Fibroblast of lung (primary cell): ENCODE results near the gene TPSG1. TPM values are rescaled to one million over a fixed set of nuclear protein-coding genes. Genes with fewer than 3 reads are reported as not detected.
"Not testable (repeated sequence)": the region's sequence is repeated elsewhere in the genome, so short reads cannot be mapped to it uniquely, and the experiment has no call there.

Experiments
- DNase-seq, 2 donors: peaks; one replicate each; pipeline versions ENCODE4 v3.0.0 to v3.0.0-alpha.2; 2010; ENCODE audit warnings: low read depth in 2 of 2
- H2AFZ ChIP-seq: 2 replicates; pipeline ENCODE4 v1.5.1; 2012; ENCODE audit warnings: low read length, control low read depth, inconsistent platforms
- H3K27ac ChIP-seq: 2 replicates; pipeline ENCODE4 v1.5.1; 2011; ENCODE audit warnings: low read length, control low read depth; ENCODE audit not compliant: insufficient read depth
- H3K27me3 ChIP-seq: 2 replicates; pipeline ENCODE4 v1.5.1; 2011; ENCODE audit warnings: mild to moderate bottlenecking, low read length; ENCODE audit not compliant: control insufficient read depth, insufficient read depth
- H3K36me3 ChIP-seq: 2 replicates; pipeline ENCODE4 v1.5.1; 2011; ENCODE audit warnings: low read length; ENCODE audit not compliant: control insufficient read depth, insufficient read depth
- H3K4me1 ChIP-seq: 2 replicates; pipeline ENCODE4 v1.5.1; 2011; ENCODE audit warnings: low read length; ENCODE audit not compliant: control insufficient read depth, insufficient read depth; ENCODE audit errors: extremely low read depth
- H3K4me2 ChIP-seq: 2 replicates; pipeline ENCODE4 v1.5.1; 2011; ENCODE audit warnings: low read length, control low read depth; ENCODE audit not compliant: insufficient read depth; ENCODE audit errors: extremely low read depth
- H3K4me3 ChIP-seq, 4 experiments: fragments of 200-600 bp in 1 of 4; sonication (generic) in 1 of 4; replicated peaks in 1 of 4; 2 replicates each; pipeline ENCODE4 v1.5.1; 2011 to 2016; ENCODE audit warnings: low read length in 4 of 4, low read depth in 3 of 4, mild to moderate bottlenecking in 3 of 4, control low read depth in 2 of 4, inconsistent platforms in 1 of 4, mixed read lengths in 1 of 4; ENCODE audit not compliant: insufficient read depth in 1 of 4; ENCODE audit errors: control extremely low read depth in 1 of 4
- H3K79me2 ChIP-seq: 2 replicates; pipeline ENCODE4 v1.5.1; 2012; ENCODE audit warnings: mild to moderate bottlenecking, low read length, inconsistent platforms; ENCODE audit not compliant: control insufficient read depth, insufficient read depth
- H3K9ac ChIP-seq: 2 replicates; pipeline ENCODE4 v1.5.1; 2011; ENCODE audit warnings: mild to moderate bottlenecking, low read length, control low read depth; ENCODE audit not compliant: insufficient read depth
- H3K9me3 ChIP-seq: 2 replicates; pipeline ENCODE4 v1.5.1; 2012; ENCODE audit warnings: low read depth, low read length; ENCODE audit not compliant: control insufficient read depth, insufficient read depth
- H4K20me1 ChIP-seq: 2 replicates; pipeline ENCODE4 v1.5.1; 2011; ENCODE audit warnings: low read length; ENCODE audit not compliant: control insufficient read depth, insufficient read depth; ENCODE audit errors: extremely low read depth
- polyA plus RNA-seq, 2 donors: library from polyadenylated mRNA; depleted of rRNA in 1 of 2; stranded (reverse) in 1 of 2; unstranded in 1 of 2; fragments of >200 nt; gene quantifications; 2 replicates each; pipeline ENCODE4 v1.2.1, GENCODE V29; 2011 to 2012; ENCODE audit warnings: missing spikeins in 1 of 2
- total RNA-seq: library from RNA; depleted of rRNA; stranded (reverse); fragments of >200 nt; gene quantifications from 2 replicates; pipeline ENCODE4 v1.2.1, GENCODE V29; 2014

TPSG1 gene
- total and polyA plus RNA-seq, 2 donors (not counting 1 experiment from before 2014, with no cell fraction given), result not detected

DNA sequence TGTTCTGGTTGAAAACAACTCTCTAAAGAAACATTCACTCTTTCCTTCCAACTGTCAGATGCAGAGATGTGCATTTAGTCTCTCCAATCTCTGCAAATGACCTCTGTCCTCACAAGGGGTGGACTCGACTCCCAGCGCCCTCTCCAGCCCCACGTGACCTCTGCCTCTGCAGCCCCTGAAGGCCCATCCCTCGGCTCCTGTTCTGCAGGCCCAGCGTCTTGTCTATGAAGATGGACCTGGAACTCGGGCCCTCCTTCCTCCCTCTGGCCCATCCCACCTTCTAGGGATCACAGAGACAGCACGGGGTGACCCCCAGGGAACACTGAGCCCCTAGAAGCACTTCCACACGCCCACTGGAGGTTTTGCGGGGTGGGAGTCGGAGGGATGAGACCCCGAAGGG, 18.3 kb upstream of the TPSG1 start:
- not testable (repeated sequence) for H2AFZ ChIP-seq, H3K4me2 ChIP-seq, H3K27me3 ChIP-seq, DNase-seq, H3K27ac ChIP-seq, H3K4me1 ChIP-seq, H3K79me2 ChIP-seq, H4K20me1 ChIP-seq, H3K9ac ChIP-seq, H3K36me3 ChIP-seq, H3K4me3 ChIP-seq, H3K9me3 ChIP-seq

DNA sequence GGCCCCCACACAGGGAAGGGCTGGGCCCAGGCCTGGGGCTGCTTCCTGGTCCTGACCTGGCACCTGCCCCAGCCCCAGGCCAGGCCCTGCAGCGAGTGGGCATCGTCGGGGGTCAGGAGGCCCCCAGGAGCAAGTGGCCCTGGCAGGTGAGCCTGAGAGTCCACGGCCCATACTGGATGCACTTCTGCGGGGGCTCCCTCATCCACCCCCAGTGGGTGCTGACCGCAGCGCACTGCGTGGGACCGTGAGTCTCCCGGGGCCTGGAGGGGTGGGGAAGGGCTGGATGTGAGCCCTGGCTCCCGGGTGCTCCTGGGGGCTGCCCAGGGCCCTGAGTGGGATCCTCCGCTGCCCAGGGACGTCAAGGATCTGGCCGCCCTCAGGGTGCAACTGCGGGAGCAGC, 16.0 kb upstream of the TPSG1 start:
- not testable (repeated sequence) for H3K36me3 ChIP-seq, H3K27me3 ChIP-seq, H3K4me2 ChIP-seq, H3K4me3 ChIP-seq, H3K4me1 ChIP-seq, H3K9ac ChIP-seq, H2AFZ ChIP-seq, H4K20me1 ChIP-seq, H3K9me3 ChIP-seq, H3K79me2 ChIP-seq, H3K27ac ChIP-seq, DNase-seq

DNA sequence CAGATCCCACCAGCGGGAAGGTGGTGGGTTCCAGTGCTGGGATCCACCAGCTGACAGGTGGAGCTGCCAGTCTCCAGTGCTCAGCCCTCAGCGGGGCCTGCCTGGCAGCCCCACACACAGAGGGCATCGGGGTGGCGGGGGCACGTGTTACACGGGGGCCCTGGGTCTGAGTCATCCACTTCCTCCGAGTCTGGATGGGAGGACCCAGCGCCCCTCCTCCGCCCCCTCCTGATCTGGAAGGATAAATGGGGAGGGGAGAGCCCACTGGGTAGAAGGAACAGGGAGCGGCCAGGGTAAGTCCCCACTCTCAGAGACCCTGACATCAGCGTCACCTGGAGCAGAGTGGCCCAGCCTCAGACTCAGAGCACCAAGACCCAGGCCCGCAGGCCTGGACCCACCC, 15.4 kb upstream of the TPSG1 start, which contains the start of gene TPSAB1:
Gene TPSAB1 (plus strand): TSS at position 270 of the 400 bp plus-strand sequence. CDS start 234 bp downstream, outside the sequence.
- H3K36me3 ChIP-seq, DNase-seq, H3K79me2 ChIP-seq, H3K27me3 ChIP-seq, H3K27ac ChIP-seq, H3K4me1 ChIP-seq, H3K9me3 ChIP-seq, H3K4me2 ChIP-seq, H3K4me3 ChIP-seq, H4K20me1 ChIP-seq, H2AFZ ChIP-seq, H3K9ac ChIP-seq: not testable (repeated sequence)

DNA sequence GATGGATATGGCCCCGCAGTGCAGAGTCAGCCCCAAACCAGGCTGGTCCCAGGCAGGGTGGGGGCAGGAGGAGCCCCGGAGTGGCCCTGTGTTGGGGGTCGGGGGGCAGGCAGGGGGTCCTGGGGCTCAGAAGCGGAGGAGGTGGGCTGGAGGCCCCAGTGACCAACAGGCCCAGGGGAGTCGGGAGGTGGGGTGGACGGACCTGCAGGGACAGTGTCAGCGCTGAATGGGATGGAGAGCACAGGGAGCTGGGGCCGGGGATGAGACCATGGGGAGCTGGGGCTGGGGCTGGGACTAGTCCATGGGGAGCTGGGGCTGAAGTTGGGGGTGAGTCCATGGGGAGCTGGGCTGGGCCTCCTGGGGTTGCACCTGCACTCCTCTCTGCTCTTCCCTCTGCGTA, 14.5 kb upstream of the TPSG1 start:
- H3K79me2 ChIP-seq, H3K4me1 ChIP-seq, H3K27ac ChIP-seq, H3K9me3 ChIP-seq, H2AFZ ChIP-seq, H3K4me3 ChIP-seq, H3K9ac ChIP-seq, H3K27me3 ChIP-seq, H3K4me2 ChIP-seq, H4K20me1 ChIP-seq, DNase-seq, H3K36me3 ChIP-seq: not testable (repeated sequence)

DNA sequence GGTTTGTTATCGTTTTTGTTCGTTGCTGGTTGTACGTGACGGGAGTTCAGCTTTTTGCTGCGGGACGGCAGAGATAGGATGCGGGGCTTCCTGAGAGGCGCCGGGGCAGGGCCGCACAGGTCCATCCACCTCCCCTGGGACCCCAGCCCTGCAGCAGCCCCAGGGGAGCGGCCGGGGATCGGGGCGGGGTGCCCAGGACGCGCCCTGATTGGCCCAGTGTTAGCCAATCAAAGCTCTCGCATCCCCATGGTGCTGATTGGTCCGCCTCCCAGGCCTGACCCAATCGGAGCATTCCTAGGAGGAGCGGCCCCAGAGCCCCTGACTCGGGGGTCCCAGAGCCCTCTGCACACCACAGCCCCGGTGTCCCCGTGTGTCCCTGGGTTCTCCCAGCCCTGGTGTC, 13.8 kb upstream of the TPSG1 start:
- H3K9me3 ChIP-seq, H2AFZ ChIP-seq, H3K4me2 ChIP-seq, H3K4me1 ChIP-seq, H3K27me3 ChIP-seq, H3K27ac ChIP-seq, H3K36me3 ChIP-seq, H3K9ac ChIP-seq, H4K20me1 ChIP-seq, H3K79me2 ChIP-seq, DNase-seq, H3K4me3 ChIP-seq: not testable (repeated sequence)
